B cell (primary cell): Measurements from ENCODE around the gene SMTN. TPM values are rescaled to one million over a fixed set of nuclear protein-coding genes. Genes with fewer than 3 reads are reported as not detected.

Source experiments
- ATAC-seq: fragments of 200-7000 bp; cut with Tn5 transposase; one replicate; pipeline ENCODE4 v1.10.0; 2021; ENCODE audit warnings: low read depth, mild to moderate bottlenecking, moderate number of reproducible peaks, moderate library complexity
- CTCF ChIA-PET: fragments of 350-600 bp; sonication (Branson Sonifier 250); formaldehyde crosslinking; loops from one replicate; lab custom pipeline; 2021; ENCODE audit warnings: antibody characterized with exemption, inconsistent platforms; lab: Charles Lee
- POLR2A ChIA-PET: fragments of 350-600 bp; sonication (Branson Sonifier 250); formaldehyde crosslinking; loops from one replicate; lab custom pipeline; 2021; ENCODE audit warnings: antibody characterized with exemption; lab: Charles Lee
- DNase-seq: peaks from one replicate; pipeline ENCODE4 v3.0.0; 2013
- H2AFZ ChIP-seq: 2 replicates; pipeline ENCODE4 v1.6.1; 2012; ENCODE audit warnings: mild to moderate bottlenecking, low read depth, low read length; ENCODE audit not compliant: insufficient read depth, poor library complexity, severe bottlenecking
- H3K27ac ChIP-seq, 2 donors: 1 replicate in 1 of 2; 2 replicates in 1 of 2; pipeline ENCODE4 v1.5.1; 2012 to 2013; ENCODE audit warnings: low read length in 2 of 2, mild to moderate bottlenecking in 2 of 2, moderate library complexity in 1 of 2
- H3K27me3 ChIP-seq, 4 experiments: fragments of 200-600 bp in 1 of 4; sonication (generic) in 1 of 4; replicated peaks in 1 of 4; 1 replicate in 2 of 4; 2 replicates in 2 of 4; pipeline versions ENCODE4 v1.6.1 to v1.7.0; 2013 to 2016; ENCODE audit warnings: low read length in 3 of 4, mild to moderate bottlenecking in 2 of 4, mixed read lengths in 1 of 4, moderate library complexity in 1 of 4; ENCODE audit not compliant: insufficient read depth in 4 of 4, control insufficient read depth in 3 of 4; ENCODE audit errors: control extremely low read depth in 1 of 4
- H3K36me3 ChIP-seq, 2 experiments: replicated peaks in 1 of 2; 1 replicate in 1 of 2; 2 replicates in 1 of 2; pipeline versions ENCODE4 v1.6.1 to v1.7.1; 2013; ENCODE audit warnings: low read length in 1 of 2; ENCODE audit not compliant: insufficient read depth in 2 of 2, control insufficient read depth in 1 of 2; ENCODE audit errors: control extremely low read depth in 1 of 2, extremely low read depth in 1 of 2
- H3K4me1 ChIP-seq, 2 donors: fragments of 200-600 bp in 1 of 2; sonication (generic) in 1 of 2; 1 replicate in 1 of 2; 2 replicates in 1 of 2; pipeline versions ENCODE4 v1.5.1 to v1.6.1; 2013 to 2017; ENCODE audit warnings: low read length in 2 of 2; ENCODE audit not compliant: control insufficient read depth in 2 of 2, insufficient read depth in 2 of 2
- H3K4me2 ChIP-seq: replicated peaks from 2 replicates; pipeline ENCODE3; 2012; ENCODE audit warnings: mild to moderate bottlenecking, low read depth, low read length; ENCODE audit not compliant: poor library complexity, severe bottlenecking
- H3K4me3 ChIP-seq, 5 experiments: fragments of 200-600 bp in 1 of 5; sonication (generic) in 1 of 5; 1 replicate in 3 of 5; 2 replicates in 2 of 5; pipeline versions ENCODE4 v1.5.1 to v1.7.0; 2011 to 2016; ENCODE audit warnings: low read length in 4 of 5, mild to moderate bottlenecking in 4 of 5, low read depth in 2 of 5, control low read depth in 1 of 5, moderate library complexity in 1 of 5; ENCODE audit not compliant: insufficient read depth in 1 of 5; ENCODE audit errors: control extremely low read depth in 1 of 5, extremely low read depth in 1 of 5
- H3K79me2 ChIP-seq: fragments of 200-600 bp; sonication (generic); one replicate; pipeline ENCODE4 v1.6.0; 2016; ENCODE audit warnings: low read length; ENCODE audit not compliant: control insufficient read depth, insufficient read depth
- H3K9ac ChIP-seq: fragments of 200-600 bp; sonication (generic); 2 replicates; pipeline ENCODE4 v1.6.1; 2017; ENCODE audit warnings: mild to moderate bottlenecking, low read length, moderate library complexity
- H3K9me3 ChIP-seq, 3 donors: one replicate each; pipeline versions ENCODE4 v1.6.1 to v1.7.1; 2013; ENCODE audit warnings: low read length in 2 of 3; ENCODE audit not compliant: control insufficient read depth in 2 of 3, insufficient read depth in 1 of 3; ENCODE audit errors: control extremely low read depth in 1 of 3
- H4K20me1 ChIP-seq: 2 replicates; pipeline ENCODE4 v1.6.0; 2012; ENCODE audit warnings: mild to moderate bottlenecking, low read length; ENCODE audit not compliant: insufficient read depth, control insufficient read depth, poor library complexity, severe bottlenecking
- H3K27ac Mint-ChIP-seq: one replicate; pipeline ENCODE4 v1.8.0; 2021; ENCODE audit warnings: mixed read lengths
- H3K27me3 Mint-ChIP-seq: one replicate; pipeline ENCODE4 v1.8.0; 2021; ENCODE audit warnings: mixed read lengths
- H3K4me1 Mint-ChIP-seq: one replicate; pipeline ENCODE4 v1.8.0; 2021; ENCODE audit warnings: mixed read lengths
- H3K4me3 Mint-ChIP-seq: one replicate; pipeline ENCODE4 v1.8.0; 2021; ENCODE audit warnings: mixed read lengths
- H3K9me3 Mint-ChIP-seq: one replicate; pipeline ENCODE4 v1.8.0; 2022; ENCODE audit warnings: mixed read lengths; ENCODE audit not compliant: insufficient read depth
- EZH2 ChIP-seq: IDR thresholded peaks from 2 replicates; pipeline ENCODE4 v1.6.1; 2012; ENCODE audit warnings: borderline replicate concordance, low read depth, mild to moderate bottlenecking, moderate library complexity, low read length; ENCODE audit not compliant: insufficient read depth, poor library complexity, severe bottlenecking
- WGBS: methylation state at CpG from one replicate; pipeline ENCODE4 v1.1.5; 2013; ENCODE audit warnings: missing lambda C conversion rate; ENCODE audit not compliant: insufficient coverage; 5-methylcytosine and 5-hydroxymethylcytosine counted together
- intact Hi-C: fragments of 100-400 bp; cut with micrococcal nuclease; formaldehyde crosslinking; loops from one replicate; pipeline ENCODE4 v1.10.0; 2022
- polyA plus RNA-seq: library from polyadenylated mRNA; depleted of rRNA; stranded (reverse); fragments of >200 nt; gene quantifications from 2 replicates; pipeline ENCODE4 v1.2.3, GENCODE V29; 2012
- total RNA-seq, 2 donors: library from RNA; stranded (reverse); fragments of 120-200 nt in 1 of 2; gene quantifications; 1 replicate in 1 of 2; 2 replicates in 1 of 2; pipeline versions ENCODE4 v1.2.3 to v1.2.4, GENCODE V29; 2013 to 2022
- TF ChIP-seq, protein P1 (sequence below): fragments of 200-600 bp; IDR thresholded peaks from one replicate; pipeline ENCODE4 v1.8.0; 2022; ENCODE audit warnings: antibody characterized with exemption, mild to moderate bottlenecking

The SMTN gene
- total and polyA plus RNA-seq, 2 donors (not counting 1 experiment from before 2014, with no cell fraction given): 4.0 to 7.0 TPM

- Mint-ChIP-seq H3K27ac (peak overlapping the region; percentile 84), H3K27me3 (no peaks in the 10 kb centered on the region), H3K9me3 (no peaks in the 10 kb centered on the region), H3K4me3 (peak overlapping the region; percentile 92), H3K4me1 (peaks cover 43% of the 10 kb centered on the region)
- TF ChIP-seq, protein P1, sequence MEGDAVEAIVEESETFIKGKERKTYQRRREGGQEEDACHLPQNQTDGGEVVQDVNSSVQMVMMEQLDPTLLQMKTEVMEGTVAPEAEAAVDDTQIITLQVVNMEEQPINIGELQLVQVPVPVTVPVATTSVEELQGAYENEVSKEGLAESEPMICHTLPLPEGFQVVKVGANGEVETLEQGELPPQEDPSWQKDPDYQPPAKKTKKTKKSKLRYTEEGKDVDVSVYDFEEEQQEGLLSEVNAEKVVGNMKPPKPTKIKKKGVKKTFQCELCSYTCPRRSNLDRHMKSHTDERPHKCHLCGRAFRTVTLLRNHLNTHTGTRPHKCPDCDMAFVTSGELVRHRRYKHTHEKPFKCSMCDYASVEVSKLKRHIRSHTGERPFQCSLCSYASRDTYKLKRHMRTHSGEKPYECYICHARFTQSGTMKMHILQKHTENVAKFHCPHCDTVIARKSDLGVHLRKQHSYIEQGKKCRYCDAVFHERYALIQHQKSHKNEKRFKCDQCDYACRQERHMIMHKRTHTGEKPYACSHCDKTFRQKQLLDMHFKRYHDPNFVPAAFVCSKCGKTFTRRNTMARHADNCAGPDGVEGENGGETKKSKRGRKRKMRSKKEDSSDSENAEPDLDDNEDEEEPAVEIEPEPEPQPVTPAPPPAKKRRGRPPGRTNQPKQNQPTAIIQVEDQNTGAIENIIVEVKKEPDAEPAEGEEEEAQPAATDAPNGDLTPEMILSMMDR: no peak
- TF ChIP-seq EZH2: no peak
- intact Hi-C loops: loop anchor here (1.0 to 5.0 kb wide), 7 partner anchors 74 to 493 kb away; partner anchors contain the start of genes LIMK2, RNF185 and TUG1
- H3K79me2 ChIP-seq: peaks cover 4% of the 10 kb centered on the region
- ChIA-PET CTCF (interaction anchor here (1.6 to 2.0 kb wide), 5 partner anchors 16 to 452 kb away, joined by 3 to 18 read pairs (median 11); partner anchors contain the start of genes MORC2, SELENOM and TUG1), POLR2A (interaction anchor here (0.6 kb wide), 1 partner anchor 19 kb away, joined by 3 read pairs; no protein-coding TSS in a partner anchor)
- H2AFZ ChIP-seq: peak overlapping the region; percentile 98
- no peak for ATAC-seq
- H3K36me3 ChIP-seq: no peaks in the 10 kb centered on the region
- H3K4me2 ChIP-seq: peak overlapping the region; percentile 90
- no peak overlapping the region for H3K4me3 ChIP-seq
- no peaks in the 10 kb centered on the region for H3K9me3 ChIP-seq
- 93% methylated on average over 3 of the region's 3 CpGs for WGBS
- H4K20me1 ChIP-seq: no peaks in the 10 kb centered on the region
- H3K27ac ChIP-seq: peak overlapping the region in 1 of 2 donors; percentile 91
- H3K9ac ChIP-seq: no peak overlapping the region
- no peak for DNase-seq
- peaks cover 32 to 67% of the 10 kb centered on the region in 2 donors for H3K4me1 ChIP-seq
- no peaks in the 10 kb centered on the region for H3K27me3 ChIP-seq
Measured at GRCh38 chr22:31085928-31086327, 4.8 kb downstream of the SMTN start.

- H3K27me3 Mint-ChIP-seq: no peaks in the 10 kb centered on the region
- no peak overlapping the region for H3K9ac ChIP-seq
- H3K27ac Mint-ChIP-seq: peak overlapping the region; percentile 50
- WGBS: 92% methylated on average over 4 of the region's 8 CpGs
- H3K4me2 ChIP-seq: no peak overlapping the region
- TF ChIP-seq, protein P1: no peak
- TF ChIP-seq EZH2: no peak
- H3K27me3 ChIP-seq: no peaks in the 10 kb centered on the region
- H3K27ac ChIP-seq: no peak overlapping the region
- ATAC-seq (no peak), DNase-seq (no peak)
- H2AFZ ChIP-seq: no peak overlapping the region
- ChIA-PET CTCF (interaction anchor here (0.5 to 1.8 kb wide), 6 partner anchors 9 to 187 kb away, joined by 3 to 5 read pairs (median 4); partner anchors contain the start of gene SELENOM), POLR2A (no interaction called here)
- no peaks in the 10 kb centered on the region for H3K9me3 Mint-ChIP-seq
- H3K9me3 ChIP-seq: no peaks in the 10 kb centered on the region
- intact Hi-C loops: loop anchor here (5.0 kb wide), 1 partner anchor 325 kb away; no protein-coding TSS in a partner anchor
- no peaks in the 10 kb centered on the region for H3K36me3 ChIP-seq
- H3K4me3 ChIP-seq: no peak overlapping the region
- no peak overlapping the region for H3K4me3 Mint-ChIP-seq
- H3K4me1 Mint-ChIP-seq: peaks cover 39% of the 10 kb centered on the region
- peaks cover 4% of the 10 kb centered on the region for H3K79me2 ChIP-seq
- H4K20me1 ChIP-seq: no peaks in the 10 kb centered on the region
- H3K4me1 ChIP-seq: peaks cover 27 to 64% of the 10 kb centered on the region in 2 donors
Measured at GRCh38 chr22:31086703-31087330, 5.7 kb downstream of the SMTN start.
